HG03025 (cell line): ENCODE measurements around the gene IRGQ.

ENCODE experiments used
- ATAC-seq: cut with Tn5 transposase; IDR thresholded peaks from one replicate; pipeline ENCODE4 v1.9.1; 2021; ENCODE audit warnings: mild to moderate bottlenecking, moderate library complexity; ENCODE audit not compliant: unreplicated experiment, low FRiP score

IRGQ gene

GRCh38 chr19:43575156-43575950 lies 20.6 kb downstream of the IRGQ start, which contains the start of the genes PINLYP and XRCC1:
TSS of gene PINLYP (plus strand) at chr19:43575801. CDS start at chr19:43577192, 1,391 bp downstream.
TSS of gene XRCC1 (minus strand) at chr19:43575527. CDS start at chr19:43575458, 69 bp downstream.
- ATAC-seq, result peak; percentile 90

- ATAC-seq, result no peak
Measured at GRCh38 chr19:43574424-43575155, 21.3 kb downstream of the IRGQ start.

GRCh38 chr19:43572171-43572588 lies 23.8 kb downstream of the IRGQ start:
- no peak for ATAC-seq

GRCh38 chr19:43570174-43570791 lies 25.7 kb downstream of the IRGQ start:
- ATAC-seq, result no peak

GRCh38 chr19:43569657-43570056 lies 26.3 kb downstream of the IRGQ start:
- no peak for ATAC-seq

GRCh38 chr19:43564800-43565199 lies 31.1 kb downstream of the IRGQ start:
- no peak for ATAC-seq

- ATAC-seq, result no peak
Measured at GRCh38 chr19:43563816-43564457, 32.0 kb downstream of the IRGQ start.

GRCh38 chr19:43562698-43563241 lies 33.2 kb downstream of the IRGQ start:
- ATAC-seq, result no peak

- no peak for ATAC-seq
Measured at GRCh38 chr19:43562226-43562697, 33.7 kb downstream of the IRGQ start.

GRCh38 chr19:43561139-43561970 lies 34.6 kb downstream of the IRGQ start:
- ATAC-seq, result no peak

GRCh38 chr19:43560687-43561086 lies 35.2 kb downstream of the IRGQ start:
- ATAC-seq, result no peak

GRCh38 chr19:43555185-43555770 lies 40.7 kb downstream of the IRGQ start:
- no peak for ATAC-seq

- ATAC-seq, result no peak
Measured at GRCh38 chr19:43554317-43554895, 41.5 kb downstream of the IRGQ start.

- no peak for ATAC-seq
Measured at GRCh38 chr19:43553656-43554055, 42.3 kb downstream of the IRGQ start.

- no peak for ATAC-seq
Measured at GRCh38 chr19:43552616-43553015, 43.3 kb downstream of the IRGQ start.

GRCh38 chr19:43552198-43552450 lies 43.8 kb downstream of the IRGQ start:
- no peak for ATAC-seq

- ATAC-seq, result no peak
Measured at GRCh38 chr19:43551399-43552197, 44.3 kb downstream of the IRGQ start.

- no peak for ATAC-seq
Measured at GRCh38 chr19:43548706-43549105, 47.2 kb downstream of the IRGQ start.
